Mucosa of descending colon (tissue), 3 donors: ENCODE measurements around the gene GALNT8. TPM values are rescaled to one million over a fixed set of nuclear protein-coding genes. Genes with fewer than 3 reads are reported as not detected.

Experiments used
- ATAC-seq: fragments of 200-7000 bp; cut with Tn5 transposase; one replicate; pipeline ENCODE4 v1.9.1; 2020; ENCODE audit warnings: mild to moderate bottlenecking, moderate library complexity
- DNase-seq, 3 donors: peaks; one replicate each; pipeline ENCODE4 v3.0.0-alpha.2; 2020
- H3K36me3 ChIP-seq: fragments of 200-600 bp; one replicate; pipeline ENCODE4 v1.8.0; 2021; ENCODE audit warnings: low read depth, mild to moderate bottlenecking
- H3K4me1 ChIP-seq: fragments of 200-600 bp; one replicate; pipeline ENCODE4 v1.8.0; 2021; ENCODE audit warnings: low read depth, mild to moderate bottlenecking
- H3K4me3 ChIP-seq: fragments of 200-600 bp; one replicate; pipeline ENCODE4 v1.8.0; 2021; ENCODE audit warnings: mild to moderate bottlenecking
- H3K9me3 ChIP-seq: fragments of 200-600 bp; one replicate; pipeline ENCODE4 v1.8.0; 2021; ENCODE audit warnings: mild to moderate bottlenecking
- CTCF ChIP-seq: fragments of 200-600 bp; IDR thresholded peaks from one replicate; pipeline ENCODE4 v1.8.0; 2022; ENCODE audit warnings: antibody characterized with exemption, mild to moderate bottlenecking
- intact Hi-C, 2 donors: fragments of 100-400 bp; cut with DNase I in 1 of 2; cut with micrococcal nuclease in 1 of 2; formaldehyde crosslinking; loops; one replicate each; pipeline versions ENCODE4 v1.11.0 to v1.11.1; 2022; cut with DNase I, micrococcal nuclease
- total RNA-seq, 3 donors: library from RNA; stranded (reverse); fragmentation: NEBNext Ultra II Directional in 2 of 3; extraction: Animal tissue kit (Norgen Biotek cat#: 25700) in 2 of 3; gene quantifications; one replicate each; pipeline versions ENCODE4 v1.2.1 to v1.2.4, GENCODE V29; 2021 to 2023
- donor health status: DM: no; HTN: no; CAD: no; lungs with moderate emphysema.
- donor health status: DM: no; HTN: no; CAD: no.
- donor health status: DM: no; HTN: yes; CAD: no.

The GALNT8 gene
- total RNA-seq, 3 donors from 2014 or later, result 7.9 to 19.4 (median 18.9) TPM

- DNase-seq, result no peak
Observed at GRCh38 chr12:4771960-4772566, 51.9 kb downstream of the GALNT8 start.

GRCh38 chr12:4775936-4776335 is 55.7 kb downstream of the GALNT8 start:
- no peaks in the 10 kb centered on the region for H3K4me1 ChIP-seq
- H3K4me3 ChIP-seq, result no peak overlapping the region
- intact Hi-C loops, result no loop called here
- no peaks in the 10 kb centered on the region for H3K36me3 ChIP-seq
- H3K9me3 ChIP-seq, result no peaks in the 10 kb centered on the region
- no peak for TF ChIP-seq CTCF
- ATAC-seq (no peak), DNase-seq (no peak)

More at GRCh38 chr12:4771960-4772566, 51.9 kb downstream of the GALNT8 start:
- Histone ChIP-seq H3K4me1 (no peaks in the 10 kb centered on the region), H3K36me3 (no peaks in the 10 kb centered on the region), H3K9me3 (no peaks in the 10 kb centered on the region), H3K4me3 (no peak overlapping the region)
- ATAC-seq, result no peak
- intact Hi-C loops, result no loop called here
- no peak for TF ChIP-seq CTCF

GRCh38 chr12:4779749-4780148 is 59.5 kb downstream of the GALNT8 start:
- Histone ChIP-seq H3K4me1 (no peaks in the 10 kb centered on the region), H3K36me3 (no peaks in the 10 kb centered on the region), H3K4me3 (no peak overlapping the region), H3K9me3 (peaks cover 4% of the 10 kb centered on the region)
- DNase-seq, result no peak
- TF ChIP-seq CTCF, result no peak
- ATAC-seq, result no peak
- intact Hi-C loops, result no loop called here

- no peaks in the 10 kb centered on the region for H3K4me1 ChIP-seq
- H3K9me3 ChIP-seq, result peaks cover 4% of the 10 kb centered on the region
- H3K4me3 ChIP-seq, result no peak overlapping the region
- H3K36me3 ChIP-seq, result no peaks in the 10 kb centered on the region
- no peak for TF ChIP-seq CTCF
- intact Hi-C loops, result no loop called here
- peak; percentile 76 for ATAC-seq
- DNase-seq, result no peak
Observed at GRCh38 chr12:4780641-4781611, 60.7 kb downstream of the GALNT8 start.

GRCh38 chr12:4784404-4785054 is 64.3 kb downstream of the GALNT8 start:
- H3K4me1 ChIP-seq, result no peaks in the 10 kb centered on the region
- H3K9me3 ChIP-seq, result peaks cover 4% of the 10 kb centered on the region
- intact Hi-C loops, result no loop called here
- no peak overlapping the region for H3K4me3 ChIP-seq
- no peak for TF ChIP-seq CTCF
- DNase-seq, result no peak
- no peak for ATAC-seq
- H3K36me3 ChIP-seq, result no peaks in the 10 kb centered on the region
